Liver (tissue), 9 donors: Measurements from ENCODE around the gene RSRC1. TPM values are rescaled to one million over a fixed set of nuclear protein-coding genes. Genes with fewer than 3 reads are reported as not detected.
"Not testable (repeated sequence)": the region's sequence is repeated elsewhere in the genome, so short reads cannot be mapped to it uniquely, and the experiment has no call there.

Source experiments
- DNase-seq: peaks from one replicate; pipeline ENCODE4 v3.0.0-alpha.2; 2017; ENCODE audit warnings: low spot score
- H3K27ac ChIP-seq, 2 donors: one replicate each; pipeline ENCODE4 v1.7.0; 2013; ENCODE audit warnings: inconsistent platforms in 2 of 2, low read length in 2 of 2, control low read depth in 1 of 2, low read depth in 1 of 2, mild to moderate bottlenecking in 1 of 2
- H3K27me3 ChIP-seq, 4 donors: one replicate each; pipeline versions ENCODE4 v1.6.1 to v1.7.0; 2013; ENCODE audit warnings: low read length in 3 of 4, inconsistent platforms in 1 of 4, mild to moderate bottlenecking in 1 of 4, moderate library complexity in 1 of 4; ENCODE audit not compliant: control insufficient read depth in 4 of 4, insufficient read depth in 4 of 4
- H3K36me3 ChIP-seq, 4 donors: one replicate each; pipeline versions ENCODE4 v1.6.1 to v1.7.0; 2013; ENCODE audit warnings: low read length in 3 of 4, mild to moderate bottlenecking in 3 of 4, low read depth in 1 of 4, moderate library complexity in 1 of 4; ENCODE audit not compliant: control insufficient read depth in 4 of 4, insufficient read depth in 3 of 4
- H3K4me1 ChIP-seq, 4 donors: one replicate each; pipeline versions ENCODE4 v1.6.1 to v1.7.0; 2013; ENCODE audit warnings: low read length in 3 of 4, mild to moderate bottlenecking in 3 of 4, moderate library complexity in 1 of 4; ENCODE audit not compliant: control insufficient read depth in 4 of 4, insufficient read depth in 4 of 4
- H3K4me3 ChIP-seq, 3 donors: one replicate each; pipeline versions ENCODE4 v1.6.1 to v1.7.0; 2013; ENCODE audit warnings: low read length in 3 of 3, control low read depth in 1 of 3, low read depth in 1 of 3, mild to moderate bottlenecking in 1 of 3
- H3K9ac ChIP-seq, 2 donors: one replicate each; pipeline ENCODE4 v1.7.0; 2013; ENCODE audit warnings: low read length in 2 of 2, mild to moderate bottlenecking in 2 of 2, moderate library complexity in 2 of 2, control low read depth in 1 of 2, low read depth in 1 of 2
- H3K9me3 ChIP-seq, 4 donors: one replicate each; pipeline versions ENCODE4 v1.6.1 to v1.7.0; 2013; ENCODE audit warnings: low read length in 3 of 4; ENCODE audit not compliant: control insufficient read depth in 4 of 4
- ATF3 ChIP-seq: IDR thresholded peaks from 2 replicates; pipeline ENCODE4 v1.6.1; 2016; ENCODE audit warnings: antibody characterized with exemption
- EGR1 ChIP-seq, 2 donors: IDR thresholded peaks; 2 replicates each; pipeline ENCODE4 v1.6.1; 2016 to 2018; ENCODE audit warnings: antibody characterized with exemption in 2 of 2, low read depth in 2 of 2
- FOXA1 ChIP-seq: IDR thresholded peaks from 2 replicates; pipeline ENCODE4 v1.6.1; 2016; ENCODE audit warnings: antibody characterized with exemption
- JUND ChIP-seq, 2 donors: IDR thresholded peaks; 2 replicates each; pipeline ENCODE4 v1.6.1; 2016; ENCODE audit warnings: antibody characterized with exemption in 2 of 2
- NR2F2 ChIP-seq: IDR thresholded peaks from 2 replicates; pipeline ENCODE4 v1.6.1; 2016; ENCODE audit warnings: antibody characterized with exemption
- RAD21 ChIP-seq, 2 donors: IDR thresholded peaks; 2 replicates each; pipeline ENCODE4 v1.6.1; 2016; ENCODE audit warnings: antibody characterized with exemption in 2 of 2, mild to moderate bottlenecking in 2 of 2
- REST ChIP-seq: IDR thresholded peaks from 2 replicates; pipeline ENCODE4 v1.6.1; 2016; ENCODE audit warnings: antibody characterized with exemption, mild to moderate bottlenecking
- YY1 ChIP-seq: IDR thresholded peaks from 2 replicates; pipeline ENCODE4 v1.6.1; 2016; ENCODE audit warnings: antibody characterized with exemption, mild to moderate bottlenecking
- whole genome bisulfite sequencing: extraction: QIAGEN DNeasy Blood & Tissue Kit; methylation state at CpG from one replicate; pipeline ENCODE4 v1.1.7; 2013; 5-methylcytosine and 5-hydroxymethylcytosine counted together
- polyA plus RNA-seq, 2 donors: library from polyadenylated mRNA; stranded (reverse) in 1 of 2; unstranded in 1 of 2; fragments of 200-250 nt in 1 of 2; fragments of >200 nt in 1 of 2; fragmentation: Nextera tagmentation in 1 of 2; extraction: Ambion mirVana in 1 of 2; gene quantifications; one replicate each; pipeline versions ENCODE4 v1.2.1 to v1.2.3, GENCODE V29; 2013 to 2015
- total RNA-seq, 2 donors: library from RNA; depleted of rRNA; stranded (reverse); fragments of >200 nt; gene quantifications; one replicate each; pipeline ENCODE4 v1.2.3, GENCODE V29; 2014
- TF ChIP-seq, protein P1 (sequence below): IDR thresholded peaks from 2 replicates; pipeline ENCODE4 v1.6.1; 2016; ENCODE audit warnings: antibody characterized with exemption
- donor health status: healthy.
- donor health status: healthy.
- donor health status: healthy.
- donor health status: healthy.
- donor health status: healthy.

The RSRC1 gene
- total and polyA plus RNA-seq, 4 donors: 7.2 to 30.3 (median 20.7) TPM

DNA sequence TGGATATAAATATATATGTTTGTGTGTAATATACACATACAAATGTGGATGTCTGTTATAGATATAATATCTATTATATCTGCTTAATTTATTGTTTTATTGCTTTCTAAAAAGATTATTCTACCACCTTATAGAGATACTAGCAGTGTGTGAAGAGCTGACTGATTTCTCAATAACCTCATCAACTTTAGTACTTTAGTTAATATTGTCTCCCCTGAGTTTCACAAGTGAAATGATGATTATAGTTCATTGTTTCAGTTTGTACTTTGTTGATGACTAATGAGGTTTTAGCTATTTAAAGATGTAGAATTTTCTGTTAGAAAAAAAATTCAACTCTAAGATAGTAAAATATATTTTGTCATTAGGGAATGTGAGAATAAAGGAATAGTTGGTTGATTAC is 11.4 kb downstream of the RSRC1 start:
- no peaks in the 10 kb centered on the region for H3K9me3 ChIP-seq
- TF ChIP-seq NR2F2: no peak
- no peak for TF ChIP-seq REST
- no peak for TF ChIP-seq EGR1 (IDR thresholded peaks at IDR 0.05; ENCODE audit: low read depth in 2 of 2)
- TF ChIP-seq ATF3: no peak
- TF ChIP-seq JUND (IDR thresholded peaks at IDR 0.05): no peak
- H3K4me1 ChIP-seq: no peaks in the 10 kb centered on the region
- no peak overlapping the region for H3K27ac ChIP-seq
- H3K36me3 ChIP-seq: peaks cover 2 to 15% (median 10%) of the 10 kb centered on the region in 4 donors
- no peak overlapping the region for H3K9ac ChIP-seq
- no peak overlapping the region for H3K4me3 ChIP-seq
- DNase-seq: no peak
- no peaks in the 10 kb centered on the region for H3K27me3 ChIP-seq

DNA sequence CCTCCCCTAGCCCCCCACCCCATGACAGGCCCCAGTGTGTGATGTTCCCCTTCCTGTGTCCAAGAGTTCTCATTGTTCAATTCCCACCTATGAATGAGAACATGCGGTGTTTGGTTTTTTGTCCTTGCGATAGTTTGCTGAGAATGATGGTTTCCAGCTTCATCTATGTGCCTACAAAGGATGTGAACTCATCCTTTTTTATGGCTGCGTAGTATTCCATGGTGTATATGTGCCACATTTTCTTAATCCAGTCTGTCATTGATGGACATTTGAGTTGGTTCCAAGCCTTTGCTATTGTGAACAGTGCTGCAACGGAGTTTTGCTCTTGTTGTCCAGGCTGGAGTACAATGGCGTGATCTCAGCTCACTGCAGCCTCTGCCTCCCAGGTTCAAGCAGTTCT is 12.8 kb downstream of the RSRC1 start:
- H3K4me1 ChIP-seq, H3K9me3 ChIP-seq, DNase-seq, H3K9ac ChIP-seq, H3K27ac ChIP-seq, H3K4me3 ChIP-seq, H3K27me3 ChIP-seq: not testable (repeated sequence)
- 85% methylated on average over 5 of the region's 5 CpGs for WGBS
- peaks cover 2 to 24% (median 15%) of the 10 kb centered on the region in 4 donors for H3K36me3 ChIP-seq

GRCh38 chr3:158127250-158128219 is 17.6 kb downstream of the RSRC1 start:
- WGBS: 90% methylated on average over 3 of the region's 3 CpGs
- Histone ChIP-seq H3K36me3 (peaks cover 2 to 34% (median 20%) of the 10 kb centered on the region in 4 donors), H3K27ac (no peak overlapping the region)

DNA sequence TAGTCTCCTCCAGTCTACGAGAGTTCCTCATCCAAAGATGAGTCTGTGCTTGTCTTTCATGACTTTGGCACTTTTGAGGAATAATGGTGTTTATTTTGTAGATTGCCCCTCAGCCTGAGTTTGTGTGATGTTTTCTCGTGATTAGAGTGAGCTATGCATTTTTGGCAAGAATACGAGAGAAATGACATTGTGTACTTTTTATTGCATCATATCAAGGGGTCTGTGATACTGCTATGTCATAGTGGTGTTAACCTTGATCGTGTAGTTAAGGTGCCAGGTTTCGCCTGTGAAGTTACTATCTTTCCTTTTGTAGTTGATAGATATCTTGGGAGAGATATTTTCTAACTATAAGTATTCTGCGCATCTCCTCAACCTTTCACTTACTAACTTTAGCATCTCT is 18.9 kb downstream of the RSRC1 start:
- WGBS: 88% methylated on average over 6 of the region's 6 CpGs
- peaks cover 0 to 33% (median 18%) of the 10 kb centered on the region in 4 donors for H3K36me3 ChIP-seq
- no peak for TF ChIP-seq FOXA1
- TF ChIP-seq, protein P1, sequence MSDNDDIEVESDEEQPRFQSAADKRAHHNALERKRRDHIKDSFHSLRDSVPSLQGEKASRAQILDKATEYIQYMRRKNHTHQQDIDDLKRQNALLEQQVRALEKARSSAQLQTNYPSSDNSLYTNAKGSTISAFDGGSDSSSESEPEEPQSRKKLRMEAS: no peak

More at GRCh38 chr3:158127250-158128219, 17.6 kb downstream of the RSRC1 start:
- H3K9me3 ChIP-seq: no peaks in the 10 kb centered on the region
- no peak for DNase-seq
- no peak overlapping the region for H3K4me3 ChIP-seq
- no peaks in the 10 kb centered on the region for H3K27me3 ChIP-seq
- TF ChIP-seq YY1 (no peak), RAD21 (IDR thresholded peaks at IDR 0.05) (no peak)
- H3K9ac ChIP-seq: no peak overlapping the region
- H3K4me1 ChIP-seq: no peaks in the 10 kb centered on the region

More for the DNA sequence above, 18.9 kb downstream of the RSRC1 start:
- H3K4me1 ChIP-seq: no peaks in the 10 kb centered on the region
- no peaks in the 10 kb centered on the region for H3K27me3 ChIP-seq
- H3K27ac ChIP-seq: no peak overlapping the region
- no peak overlapping the region for H3K9ac ChIP-seq
- no peak for DNase-seq
- H3K9me3 ChIP-seq: no peaks in the 10 kb centered on the region
- no peak overlapping the region for H3K4me3 ChIP-seq
